ENCODE data around the gene C2orf68. TPM values are rescaled to one million over a fixed set of nuclear protein-coding genes. Genes with fewer than 3 reads are reported as not detected.
"Not testable (repeated sequence)": the region's sequence is repeated elsewhere in the genome, so short reads cannot be mapped to it uniquely, and the experiment has no call there.

The C2orf68 gene
- total RNA-seq, 2 experiments from 2014 or later, result 29.3 to 31.0 TPM

DNA sequence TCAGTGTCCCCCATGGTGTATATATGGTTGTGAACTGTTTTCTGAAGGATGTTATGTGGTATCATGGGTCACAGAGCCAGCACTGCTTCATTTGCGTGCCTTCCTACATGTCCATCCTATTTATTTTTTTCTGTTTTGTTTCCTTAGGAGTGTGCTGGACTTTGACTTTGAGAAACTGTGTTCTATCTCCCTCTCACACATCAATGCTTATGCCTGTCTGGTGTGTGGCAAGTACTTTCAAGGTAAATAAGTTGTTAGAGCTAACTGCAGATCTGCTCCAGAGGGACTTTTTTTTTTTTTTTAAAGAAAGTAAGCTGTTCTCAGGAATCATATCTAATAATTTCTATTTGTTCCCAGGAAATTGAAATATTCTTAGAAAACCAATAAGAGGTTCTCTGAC is 9.5 kb upstream of the C2orf68 start:
- CTCF ChIA-PET, result interaction anchor here (10.5 kb wide), 1 partner anchor 16 kb away, joined by 103 read pairs; no protein-coding TSS in a partner anchor
- Mint-ChIP-seq H3K9me3 (no peaks in the 10 kb centered on the region), H3K4me1 (ENCODE audit: low read depth) (peaks cover 21% of the 10 kb centered on the region), H3K4me3 (no peak overlapping the region), H3K27ac (no peak overlapping the region), H3K27me3 (ENCODE audit: low read depth) (no peaks in the 10 kb centered on the region), H3K36me3 (ENCODE audit: low read depth) (peaks cover 45% of the 10 kb centered on the region)
- DNase-seq, result no peak
- intact Hi-C loops (cut with micrococcal nuclease), result no loop called here

- Mint-ChIP-seq H3K9me3 (no peaks in the 10 kb centered on the region), H3K36me3 (ENCODE audit: low read depth) (peaks cover 34% of the 10 kb centered on the region)
- intact Hi-C loops (cut with micrococcal nuclease), result loop anchor here (5.0 to 10.0 kb wide), 3 partner anchors 418 to 825 kb away; partner anchors contain the start of genes KDM3A, POLR1A and PTCD3
Measured at GRCh38 chr2:85619617-85620016, 7.8 kb upstream of the C2orf68 start.

GRCh38 chr2:85617723-85618122 is 5.9 kb upstream of the C2orf68 start:
- Mint-ChIP-seq H3K36me3 (ENCODE audit: low read depth) (peaks cover 19% of the 10 kb centered on the region), H3K4me3 (peak overlapping the region; percentile 96), H3K4me1 (ENCODE audit: low read depth) (peaks cover 21% of the 10 kb centered on the region)
- H3K27me3 Mint-ChIP-seq (ENCODE audit: low read depth); H3K9me3 Mint-ChIP-seq; DNase-seq; H3K27ac Mint-ChIP-seq: not testable (repeated sequence)
- intact Hi-C loops (cut with micrococcal nuclease), result loop anchor here (5.0 to 10.0 kb wide), 3 partner anchors 420 to 827 kb away; partner anchors contain the start of genes KDM3A, POLR1A and PTCD3
- CTCF ChIA-PET, result interaction anchor here (1.9 kb wide), 1 partner anchor 19 kb away, joined by 14 read pairs; no protein-coding TSS in a partner anchor

More at GRCh38 chr2:85619617-85620016, 7.8 kb upstream of the C2orf68 start:
- Mint-ChIP-seq H3K4me3 (no peak overlapping the region), H3K27ac (no peak overlapping the region), H3K4me1 (ENCODE audit: low read depth) (peaks cover 21% of the 10 kb centered on the region), H3K27me3 (ENCODE audit: low read depth) (no peaks in the 10 kb centered on the region)
- no peak for DNase-seq
- CTCF ChIA-PET, result interaction anchor here (0.8 to 10.5 kb wide), 3 partner anchors 14 to 68 kb away, joined by 3 to 103 read pairs (median 3); no protein-coding TSS in a partner anchor

GRCh38 chr2:85615413-85615728 is 3.5 kb upstream of the C2orf68 start:
- intact Hi-C loops (cut with micrococcal nuclease), result loop anchor here (5.0 to 10.0 kb wide), 3 partner anchors 422 to 829 kb away; partner anchors contain the start of genes KDM3A, POLR1A and PTCD3
- H3K9me3 Mint-ChIP-seq, result no peaks in the 10 kb centered on the region
- H3K27me3 Mint-ChIP-seq (ENCODE audit: low read depth), result no peaks in the 10 kb centered on the region
- DNase-seq, result no peak
- H3K4me3 Mint-ChIP-seq, result peak overlapping the region; percentile 96
- CTCF ChIA-PET, result interaction anchor here (1.5 kb wide), 1 partner anchor 22 kb away, joined by 3 read pairs; no protein-coding TSS in a partner anchor
- peak overlapping the region; percentile 94 for H3K27ac Mint-ChIP-seq
- H3K4me1 Mint-ChIP-seq (ENCODE audit: low read depth), result peaks cover 28% of the 10 kb centered on the region
- peaks cover 14% of the 10 kb centered on the region for H3K36me3 Mint-ChIP-seq (ENCODE audit: low read depth)

DNA sequence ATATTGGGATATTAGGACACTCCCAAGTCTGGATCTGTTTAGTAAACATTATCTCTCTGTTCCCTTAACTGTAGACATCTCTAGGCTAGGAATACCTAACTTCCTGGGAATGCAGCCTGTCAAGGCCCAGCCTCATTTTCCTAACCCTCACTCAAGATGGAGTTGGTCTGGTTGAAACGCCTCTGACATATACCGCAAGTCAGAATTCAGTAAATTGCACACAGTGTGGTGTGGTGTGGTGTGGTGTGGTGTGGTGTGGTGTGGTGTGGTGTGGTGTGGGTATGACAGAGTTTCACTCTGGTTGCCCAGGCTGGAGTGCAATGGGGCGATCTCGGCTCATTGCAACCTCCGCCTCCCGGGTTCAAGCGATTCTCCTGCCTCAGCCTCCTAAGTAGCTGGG is 2.9 kb upstream of the C2orf68 start:
- CTCF ChIA-PET, result interaction anchor here (1.5 to 1.7 kb wide), 2 partner anchors 22 to 23 kb away, joined by 3 to 5 read pairs; no protein-coding TSS in a partner anchor
- not testable (repeated sequence) for H3K4me3 Mint-ChIP-seq; H3K9me3 Mint-ChIP-seq; H3K27ac Mint-ChIP-seq; H3K27me3 Mint-ChIP-seq (ENCODE audit: low read depth); DNase-seq
- intact Hi-C loops (cut with micrococcal nuclease), result loop anchor here (5.0 to 10.0 kb wide), 4 partner anchors 423 to 948 kb away; partner anchors contain the start of genes CHMP3, KDM3A, POLR1A and PTCD3
- peaks cover 18% of the 10 kb centered on the region for H3K36me3 Mint-ChIP-seq (ENCODE audit: low read depth)
- peaks cover 34% of the 10 kb centered on the region for H3K4me1 Mint-ChIP-seq (ENCODE audit: low read depth)

DNA sequence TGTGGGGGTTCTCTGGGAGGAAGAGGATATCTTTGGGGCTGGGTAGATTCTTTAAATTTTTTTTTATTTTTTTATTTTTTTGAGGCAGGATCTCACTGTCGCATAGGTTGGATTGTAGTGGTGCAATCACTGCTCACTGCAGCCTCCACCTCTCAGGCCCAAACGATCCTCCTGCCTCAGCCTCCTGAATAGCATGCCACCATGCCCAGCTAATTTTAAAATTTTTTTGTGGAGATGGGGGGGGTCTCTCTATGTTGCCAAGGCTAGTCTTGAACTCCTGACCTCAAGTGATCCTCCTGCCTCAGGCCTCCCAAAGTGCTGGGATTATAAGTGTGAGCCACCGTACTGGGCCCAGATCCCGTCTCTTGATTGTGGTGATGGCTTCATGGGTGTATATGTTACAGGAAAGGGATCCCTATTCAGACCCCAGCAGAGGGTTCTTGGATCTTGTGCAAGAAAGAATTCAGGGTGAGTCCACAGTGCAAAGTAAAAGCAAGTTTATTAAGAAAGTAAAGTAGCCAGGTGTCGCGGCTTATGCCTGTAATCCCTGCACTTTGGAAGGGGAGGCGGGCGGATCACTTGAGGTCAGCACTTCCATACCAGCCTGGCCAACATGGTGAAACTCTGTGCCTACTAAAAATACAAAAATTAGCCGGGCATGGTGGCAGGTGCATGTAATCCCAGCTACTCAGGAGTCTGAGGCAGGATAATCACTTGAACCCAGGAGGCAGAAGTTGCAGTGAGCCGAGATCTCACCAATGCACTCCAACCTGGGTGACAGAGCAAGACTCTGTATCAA is 2.0 kb upstream of the C2orf68 start:
- peak overlapping the region; percentile 42 for H3K27ac Mint-ChIP-seq
- intact Hi-C loops (cut with micrococcal nuclease), result loop anchor here (2.0 to 10.0 kb wide), 4 partner anchors 29 to 948 kb away; partner anchors contain the start of genes CHMP3, KDM3A, POLR1A and PTCD3
- H3K27me3 Mint-ChIP-seq (ENCODE audit: low read depth), result no peaks in the 10 kb centered on the region
- peaks cover 36% of the 10 kb centered on the region for H3K4me1 Mint-ChIP-seq (ENCODE audit: low read depth)
- CTCF ChIA-PET, result interaction anchor here (1.7 kb wide), 1 partner anchor 24 kb away, joined by 5 read pairs; no protein-coding TSS in a partner anchor
- H3K4me3 Mint-ChIP-seq, result no peak overlapping the region
- no peaks in the 10 kb centered on the region for H3K9me3 Mint-ChIP-seq
- no peak for DNase-seq
- peaks cover 22% of the 10 kb centered on the region for H3K36me3 Mint-ChIP-seq (ENCODE audit: low read depth)

DNA sequence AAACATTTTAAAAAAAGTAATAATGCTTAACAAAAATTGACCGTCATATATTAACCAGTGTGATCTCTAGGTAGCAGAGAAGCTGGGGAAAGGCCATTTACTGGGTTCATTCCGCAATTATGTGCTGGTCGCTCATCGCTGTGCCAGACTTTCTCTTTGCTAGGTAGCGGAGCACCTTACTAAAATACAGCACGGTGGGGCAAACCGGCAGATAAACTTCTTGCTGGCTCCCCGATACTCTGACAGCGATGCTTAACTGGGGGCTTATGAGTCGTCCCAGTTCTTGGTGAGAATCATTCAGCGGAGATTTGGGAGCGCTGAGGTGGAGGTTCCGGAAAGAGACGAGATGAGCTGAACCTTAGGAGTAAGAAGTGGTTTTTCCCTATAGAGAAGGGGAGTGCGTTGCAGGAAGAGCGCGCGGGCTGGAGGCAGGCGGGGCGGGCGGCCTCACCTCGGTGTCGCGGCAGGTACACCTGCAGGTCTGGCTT is 605 bp downstream of the C2orf68 start:
- H3K4me1 Mint-ChIP-seq (ENCODE audit: low read depth), result peaks cover 22% of the 10 kb centered on the region

DNA sequence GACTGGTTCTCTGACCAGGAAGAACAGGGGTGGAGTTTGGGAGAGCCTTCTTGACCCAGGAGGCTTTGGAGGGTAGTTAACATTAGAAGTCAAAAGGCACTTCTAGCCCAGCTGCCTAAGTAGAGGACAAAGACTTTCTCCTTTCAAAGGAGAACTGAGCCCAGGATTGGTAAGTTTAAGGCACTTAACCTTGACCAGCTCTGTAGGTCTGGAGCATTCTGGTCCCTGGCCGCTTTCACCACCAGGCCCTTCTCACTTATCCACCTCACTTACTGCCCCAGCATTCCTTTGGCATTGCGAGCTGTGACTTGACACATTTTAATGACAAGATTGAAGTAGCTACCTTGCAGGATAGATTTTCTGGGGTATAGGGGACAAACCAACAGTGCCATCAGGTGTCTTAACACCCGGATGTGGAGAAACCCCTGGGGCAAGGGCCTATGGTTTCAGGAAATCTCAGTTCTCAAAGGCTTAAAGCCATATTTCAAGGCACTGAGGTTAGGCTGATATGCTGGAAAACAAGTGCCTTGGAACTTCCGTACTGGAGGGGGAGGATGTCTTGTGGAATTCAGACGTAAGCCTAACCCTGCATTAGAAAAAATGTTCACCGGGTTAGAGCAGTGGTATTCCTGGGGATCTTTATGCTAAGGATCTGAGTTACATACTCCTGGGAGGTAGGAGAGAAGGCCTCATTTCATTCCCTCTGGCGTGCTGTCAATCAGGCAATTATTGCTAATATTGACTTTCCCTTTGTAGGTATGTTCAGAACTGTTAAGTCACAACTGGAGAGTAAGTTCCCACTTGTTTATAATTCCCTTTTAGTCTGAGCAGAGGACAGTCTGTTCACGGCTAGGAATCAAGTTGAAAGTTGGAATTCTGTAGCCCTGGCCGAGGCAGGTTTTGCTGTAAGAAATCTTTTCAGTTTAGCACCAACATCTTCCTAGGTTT is 4.3 kb downstream of the C2orf68 start:
- no peak for DNase-seq
- Mint-ChIP-seq H3K27ac (peak overlapping the region; percentile 5), H3K27me3 (ENCODE audit: low read depth) (no peaks in the 10 kb centered on the region), H3K4me1 (ENCODE audit: low read depth) (peaks cover 42% of the 10 kb centered on the region), H3K4me3 (no peak overlapping the region), H3K36me3 (ENCODE audit: low read depth) (peaks cover 14% of the 10 kb centered on the region), H3K9me3 (no peaks in the 10 kb centered on the region)
- intact Hi-C loops (cut with micrococcal nuclease), result no loop called here
- CTCF ChIA-PET, result interaction anchor here (4.1 kb wide), 1 partner anchor 29 kb away, joined by 25 read pairs; no protein-coding TSS in a partner anchor

More for the DNA sequence above, 605 bp downstream of the C2orf68 start:
- Mint-ChIP-seq H3K36me3 (ENCODE audit: low read depth) (peaks cover 17% of the 10 kb centered on the region), H3K9me3 (no peaks in the 10 kb centered on the region), H3K27me3 (ENCODE audit: low read depth) (no peaks in the 10 kb centered on the region), H3K27ac (peak overlapping the region; percentile 94), H3K4me3 (peak overlapping the region; percentile 98)
- intact Hi-C loops (cut with micrococcal nuclease), result loop anchor here (5.0 to 10.0 kb wide), 3 partner anchors 494 to 951 kb away; partner anchors contain the start of genes CHMP3, KDM3A, POLR1A and PTCD3
- DNase-seq, result no peak
- CTCF ChIA-PET, result interaction anchor here (0.5 to 1.3 kb wide), 3 partner anchors 8 to 26 kb away, joined by 3 to 6 read pairs (median 4); no protein-coding TSS in a partner anchor

GRCh38 chr2:85606116-85606455 is 5.8 kb downstream of the C2orf68 start:
- intact Hi-C loops (cut with micrococcal nuclease), result no loop called here
- Mint-ChIP-seq H3K36me3 (ENCODE audit: low read depth) (peaks cover 13% of the 10 kb centered on the region), H3K4me3 (no peak overlapping the region), H3K4me1 (ENCODE audit: low read depth) (peaks cover 44% of the 10 kb centered on the region), H3K27ac (no peak overlapping the region), H3K27me3 (ENCODE audit: low read depth) (no peaks in the 10 kb centered on the region), H3K9me3 (no peaks in the 10 kb centered on the region)
- DNase-seq, result no peak
- CTCF ChIA-PET, result interaction anchor here (0.6 to 4.1 kb wide), 5 partner anchors 11 to 143 kb away, joined by 3 to 25 read pairs (median 5); partner anchors contain the start of genes MAT2A and RNF181

- intact Hi-C loops (cut with micrococcal nuclease), result no loop called here
- Mint-ChIP-seq H3K27ac (no peak overlapping the region), H3K4me3 (no peak overlapping the region)
Measured at GRCh38 chr2:85605406-85606115, 6.3 kb downstream of the C2orf68 start.

More at GRCh38 chr2:85605406-85606115, 6.3 kb downstream of the C2orf68 start:
- no peaks in the 10 kb centered on the region for H3K9me3 Mint-ChIP-seq
- no peaks in the 10 kb centered on the region for H3K27me3 Mint-ChIP-seq (ENCODE audit: low read depth)
- peaks cover 13% of the 10 kb centered on the region for H3K36me3 Mint-ChIP-seq (ENCODE audit: low read depth)
- no peak for DNase-seq
- CTCF ChIA-PET, result interaction anchor here (1.0 to 4.1 kb wide), 5 partner anchors 10 to 57 kb away, joined by 3 to 25 read pairs (median 4); partner anchors contain the start of gene RNF181
- H3K4me1 Mint-ChIP-seq (ENCODE audit: low read depth), result peaks cover 42% of the 10 kb centered on the region

Measured in activated naive CD4-positive, alpha-beta T cell treated with anti-CD3 and anti-CD28 coated beads for 36 hours (primary cell).